C4-2B (cell line): ENCODE measurements around the gene NFIL3.
A peak's percentile ranks its signal among the peaks of the same experiment; 100 is the strongest.

Source experiments
- H3K27ac ChIP-seq: fragments of 450-650 bp; 2 replicates; pipeline ENCODE4 v1.5.1; 2017
- ZFX ChIP-seq: fragments of 450-650 bp; IDR thresholded peaks from 2 replicates; pipeline ENCODE4 v1.6.1; 2017
- TF ChIP-seq, protein P1 (sequence below): fragments of 450-650 bp; conservative IDR thresholded peaks from 2 replicates; pipeline ENCODE4 v1.5.1; 2017; ENCODE audit warnings: mild to moderate bottlenecking

Gene NFIL3

DNA sequence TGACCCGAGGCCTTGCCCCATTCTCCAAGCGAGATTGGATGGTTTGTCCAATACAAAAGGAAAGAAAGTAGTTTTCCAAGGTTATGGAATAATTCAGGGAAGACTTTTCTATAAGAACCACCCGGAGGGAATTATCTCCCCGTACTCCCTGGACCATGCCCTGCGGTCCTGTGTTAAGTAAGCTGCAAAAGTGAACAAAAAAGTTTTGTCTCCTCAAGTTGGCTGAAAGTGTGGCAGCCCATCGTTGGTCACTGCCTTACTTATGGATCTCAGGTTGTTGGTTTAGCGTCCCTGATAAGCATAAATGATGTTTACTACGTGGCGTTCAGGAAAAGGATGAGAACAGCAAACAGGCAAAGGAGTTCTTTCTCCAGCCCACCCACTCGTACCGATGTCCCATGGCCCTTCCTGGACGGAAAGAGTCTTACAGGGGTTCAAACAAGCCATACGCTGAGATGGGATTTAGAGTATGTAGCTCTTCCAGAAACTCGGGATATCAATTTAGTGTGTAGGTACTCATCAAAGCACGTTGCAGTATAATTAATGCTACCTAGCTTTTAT lies 61.5 kb downstream of the NFIL3 start:
- no peak for TF ChIP-seq ZFX
- TF ChIP-seq, protein P1, sequence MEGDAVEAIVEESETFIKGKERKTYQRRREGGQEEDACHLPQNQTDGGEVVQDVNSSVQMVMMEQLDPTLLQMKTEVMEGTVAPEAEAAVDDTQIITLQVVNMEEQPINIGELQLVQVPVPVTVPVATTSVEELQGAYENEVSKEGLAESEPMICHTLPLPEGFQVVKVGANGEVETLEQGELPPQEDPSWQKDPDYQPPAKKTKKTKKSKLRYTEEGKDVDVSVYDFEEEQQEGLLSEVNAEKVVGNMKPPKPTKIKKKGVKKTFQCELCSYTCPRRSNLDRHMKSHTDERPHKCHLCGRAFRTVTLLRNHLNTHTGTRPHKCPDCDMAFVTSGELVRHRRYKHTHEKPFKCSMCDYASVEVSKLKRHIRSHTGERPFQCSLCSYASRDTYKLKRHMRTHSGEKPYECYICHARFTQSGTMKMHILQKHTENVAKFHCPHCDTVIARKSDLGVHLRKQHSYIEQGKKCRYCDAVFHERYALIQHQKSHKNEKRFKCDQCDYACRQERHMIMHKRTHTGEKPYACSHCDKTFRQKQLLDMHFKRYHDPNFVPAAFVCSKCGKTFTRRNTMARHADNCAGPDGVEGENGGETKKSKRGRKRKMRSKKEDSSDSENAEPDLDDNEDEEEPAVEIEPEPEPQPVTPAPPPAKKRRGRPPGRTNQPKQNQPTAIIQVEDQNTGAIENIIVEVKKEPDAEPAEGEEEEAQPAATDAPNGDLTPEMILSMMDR, result no peak
- H3K27ac ChIP-seq, result peak overlapping the region; percentile 76

GRCh38 chr9:91361291-91362050 lies 62.2 kb downstream of the NFIL3 start, which contains the start of gene AUH:
TSS of gene AUH (minus strand) at chr9:91361918. CDS start at chr9:91361889, 29 bp downstream.
- H3K27ac ChIP-seq, result peak within 1 kb of the TSS; percentile 76
- peak; percentile 42; the same call in 1 of the 2 replicates for TF ChIP-seq ZFX
- TF ChIP-seq, protein P1, result no peak

DNA sequence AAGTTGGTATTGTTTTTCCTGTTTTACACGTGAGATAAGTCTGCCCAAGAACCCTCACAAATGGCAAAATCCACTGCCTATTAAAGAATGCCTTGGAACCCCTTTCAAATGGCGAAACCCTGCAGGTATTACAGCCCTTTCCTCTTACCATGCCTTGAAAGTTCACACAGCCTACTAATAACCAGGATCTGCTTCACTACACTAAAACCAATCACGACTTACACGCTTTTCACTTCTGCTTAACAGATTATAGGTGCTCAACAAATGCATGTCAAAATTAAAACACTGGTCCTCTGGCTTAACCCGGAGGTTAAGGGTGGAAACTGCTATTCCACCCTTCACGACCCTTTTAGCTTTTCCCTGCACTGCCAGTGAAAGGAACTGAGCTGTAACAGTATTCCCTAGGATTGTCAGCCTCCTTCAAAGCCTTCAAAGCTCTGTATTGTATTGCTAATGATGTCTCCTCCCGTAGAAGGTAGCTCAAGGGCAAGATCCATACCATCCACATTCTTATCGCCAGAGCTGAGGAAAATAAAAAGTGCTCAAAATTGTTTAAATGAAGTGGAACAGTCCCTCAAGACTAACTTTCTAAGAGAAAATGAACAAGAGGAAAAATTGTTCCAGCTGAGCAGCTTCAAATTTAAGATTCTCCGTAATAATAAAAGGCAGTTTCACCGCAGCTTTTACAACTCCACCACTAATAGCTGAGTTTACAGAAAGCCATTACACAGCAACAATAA lies 62.9 kb downstream of the NFIL3 start:
- peak overlapping the region; percentile 76 for H3K27ac ChIP-seq
- TF ChIP-seq ZFX, result no peak
- TF ChIP-seq, protein P1, result no peak

DNA sequence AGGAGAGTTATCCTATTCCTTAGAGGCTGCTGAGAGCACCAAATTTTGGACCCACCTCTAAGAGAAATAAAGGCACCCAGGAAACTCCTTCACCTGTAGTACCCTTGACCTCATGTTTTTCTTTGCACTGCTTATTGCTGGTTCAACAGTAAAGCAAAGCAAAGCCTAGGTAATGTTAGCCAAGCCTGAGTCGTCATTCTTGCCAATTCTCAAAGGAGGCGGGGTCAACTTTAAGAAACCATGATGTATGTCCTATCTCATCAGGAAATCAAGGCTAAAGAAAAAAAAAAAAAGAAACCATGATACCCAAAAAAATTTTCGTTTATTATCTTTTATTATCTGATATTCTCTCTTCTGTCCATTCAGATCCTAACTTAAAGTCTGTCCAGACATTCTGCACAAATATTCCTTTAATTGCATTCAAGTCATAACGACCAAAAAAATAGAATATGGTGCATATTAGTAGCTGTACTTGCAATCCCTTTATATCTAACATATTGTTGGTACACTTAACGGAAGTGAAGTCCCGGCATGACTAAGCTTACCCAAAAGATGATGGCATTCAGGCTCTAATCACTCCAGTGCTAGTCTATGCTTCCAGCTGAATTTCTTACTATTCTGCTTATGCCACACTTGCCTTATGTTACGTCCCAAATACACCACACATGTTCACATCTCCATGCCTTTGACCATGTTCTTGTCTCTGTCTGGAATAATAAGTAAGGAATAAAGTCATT lies 63.7 kb downstream of the NFIL3 start:
- TF ChIP-seq, protein P1, result no peak
- TF ChIP-seq ZFX, result no peak
- no peak overlapping the region for H3K27ac ChIP-seq

DNA sequence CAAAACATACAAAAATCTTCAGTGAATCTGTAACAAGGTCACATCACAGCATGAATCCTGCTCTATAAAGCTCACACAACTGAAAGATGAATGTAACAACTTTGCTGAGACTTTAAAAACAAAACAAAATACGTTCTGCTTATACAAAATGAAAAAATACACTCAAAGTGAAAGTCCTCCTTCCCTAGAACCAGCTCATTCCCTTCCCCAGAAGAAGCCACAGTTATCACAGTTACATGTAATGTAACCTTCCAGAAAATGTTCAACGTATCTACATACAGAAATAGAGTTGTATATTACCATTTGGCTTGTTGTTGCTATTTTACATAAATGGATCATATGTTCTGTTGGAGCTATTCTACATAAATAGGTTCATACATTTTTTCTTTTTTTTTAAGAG lies 64.5 kb downstream of the NFIL3 start:
- TF ChIP-seq, protein P1, result no peak
- no peak for TF ChIP-seq ZFX
- H3K27ac ChIP-seq, result no peak overlapping the region
